ENCODE measurements around the gene CYP2E1. TPM values are rescaled to one million over a fixed set of nuclear protein-coding genes. Genes with fewer than 3 reads are reported as not detected.
"Not testable (repeated sequence)": the region's sequence is repeated elsewhere in the genome, so short reads cannot be mapped to it uniquely, and the experiment has no call there.

CYP2E1 gene
- total RNA-seq, 1 donor from 2014 or later = 0.49 TPM

GRCh38 chr10:133537546-133538545, 10.7 kb downstream of the CYP2E1 start:
- no peaks in the 10 kb centered on the region for H3K4me1 Mint-ChIP-seq
- DNase-seq (ENCODE audit: low read depth, low spot score) = no peak
- H3K36me3 Mint-ChIP-seq (ENCODE audit: low read depth) = no peaks in the 10 kb centered on the region
- H3K27ac Mint-ChIP-seq (ENCODE audit: unreplicated experiment) = no peak overlapping the region
- TF ChIP-seq CTCF (conservative IDR thresholded peaks at IDR 0.05) = no peak
- H3K4me3 Mint-ChIP-seq = no peak overlapping the region
- no peaks in the 10 kb centered on the region for H3K27me3 Mint-ChIP-seq (ENCODE audit: low read depth)
- peaks cover 14% of the 10 kb centered on the region for H3K9me3 Mint-ChIP-seq

GRCh38 chr10:133541441-133541975, 14.3 kb downstream of the CYP2E1 start:
- H3K27ac Mint-ChIP-seq (ENCODE audit: unreplicated experiment); H3K36me3 Mint-ChIP-seq (ENCODE audit: low read depth); H3K4me1 Mint-ChIP-seq; H3K4me3 Mint-ChIP-seq; H3K27me3 Mint-ChIP-seq (ENCODE audit: low read depth); DNase-seq (ENCODE audit: low read depth, low spot score): not testable (repeated sequence)
- H3K9me3 Mint-ChIP-seq = peaks cover 24% of the 10 kb centered on the region

GRCh38 chr10:133544506-133544905, 17.3 kb downstream of the CYP2E1 start:
- no peak for DNase-seq (ENCODE audit: low read depth, low spot score)
- H3K27me3 Mint-ChIP-seq (ENCODE audit: low read depth) = no peaks in the 10 kb centered on the region
- no peaks in the 10 kb centered on the region for H3K36me3 Mint-ChIP-seq (ENCODE audit: low read depth)
- H3K9me3 Mint-ChIP-seq = peaks cover 28% of the 10 kb centered on the region
- no peak overlapping the region for H3K27ac Mint-ChIP-seq (ENCODE audit: unreplicated experiment)
- no peak for TF ChIP-seq CTCF (conservative IDR thresholded peaks at IDR 0.05)
- no peaks in the 10 kb centered on the region for H3K4me1 Mint-ChIP-seq
- H3K4me3 Mint-ChIP-seq = no peak overlapping the region

GRCh38 chr10:133554600-133554999, 27.4 kb downstream of the CYP2E1 start:
- Mint-ChIP-seq H3K4me3 (no peak overlapping the region), H3K27me3 (ENCODE audit: low read depth) (peaks cover 4% of the 10 kb centered on the region), H3K9me3 (peaks cover 10% of the 10 kb centered on the region), H3K4me1 (no peaks in the 10 kb centered on the region), H3K36me3 (ENCODE audit: low read depth) (no peaks in the 10 kb centered on the region), H3K27ac (ENCODE audit: unreplicated experiment) (no peak overlapping the region)
- no peak for DNase-seq (ENCODE audit: low read depth, low spot score)
- no peak for TF ChIP-seq CTCF (conservative IDR thresholded peaks at IDR 0.05)

- no peak for DNase-seq (ENCODE audit: low read depth, low spot score)
- peaks cover 4% of the 10 kb centered on the region for H3K27me3 Mint-ChIP-seq (ENCODE audit: low read depth)
- no peak overlapping the region for H3K4me3 Mint-ChIP-seq
- H3K9me3 Mint-ChIP-seq = peaks cover 10% of the 10 kb centered on the region
- no peak for TF ChIP-seq CTCF (conservative IDR thresholded peaks at IDR 0.05)
- H3K36me3 Mint-ChIP-seq (ENCODE audit: low read depth) = no peaks in the 10 kb centered on the region
- no peak overlapping the region for H3K27ac Mint-ChIP-seq (ENCODE audit: unreplicated experiment)
- H3K4me1 Mint-ChIP-seq = no peaks in the 10 kb centered on the region
These were observed 28.4 kb downstream of the CYP2E1 start for GRCh38 chr10:133555521-133555920.

GRCh38 chr10:133557381-133557780, 30.2 kb downstream of the CYP2E1 start:
- Mint-ChIP-seq H3K9me3 (peaks cover 10% of the 10 kb centered on the region), H3K36me3 (ENCODE audit: low read depth) (no peaks in the 10 kb centered on the region), H3K4me3 (no peak overlapping the region), H3K27me3 (ENCODE audit: low read depth) (peaks cover 4% of the 10 kb centered on the region), H3K27ac (ENCODE audit: unreplicated experiment) (no peak overlapping the region), H3K4me1 (no peaks in the 10 kb centered on the region)
- DNase-seq (ENCODE audit: low read depth, low spot score) = no peak
- no peak for TF ChIP-seq CTCF (conservative IDR thresholded peaks at IDR 0.05)

Measured in neural crest cell (in vitro differentiated cells).